ENCODE measurements around the gene WWOX.

DNA sequence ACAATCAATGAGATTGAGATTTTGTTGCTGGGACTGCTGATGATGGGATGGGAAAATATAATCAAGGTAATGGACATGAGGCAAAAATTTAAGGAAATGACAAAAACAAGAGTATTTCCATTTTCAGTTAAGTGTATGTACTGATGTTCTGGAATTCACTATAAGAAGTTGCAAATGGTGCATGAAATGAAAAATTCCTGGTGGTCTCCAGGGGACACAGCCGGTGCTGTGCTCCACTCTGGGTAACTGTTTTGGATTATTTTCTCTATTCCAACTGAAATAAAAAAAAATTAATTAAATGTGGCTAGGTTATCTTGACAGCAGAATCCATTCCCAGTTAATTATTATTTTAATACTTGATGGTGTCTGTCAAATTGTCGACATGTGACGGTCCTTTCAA lies 305.6 kb downstream of the WWOX start:
- TF ChIP-seq CTCF (IDR thresholded peaks at IDR 0.05; ENCODE audit: insufficient read depth, low read depth, low read length) (no peak), EZH2 (IDR thresholded peaks at IDR 0.05; ENCODE audit: insufficient read depth, low read length) (no peak)
